OCI-LY1 (cell line): Measurements from ENCODE around the gene TAC4.

Source experiments
- H2AFZ ChIP-seq: fragments of 200-600 bp; sonication (generic), shearing (Covaris generic); 2 replicates; pipeline ENCODE4 v1.6.0; 2014; ENCODE audit warnings: antibody characterized with exemption, mild to moderate bottlenecking, low read length
- H3F3A ChIP-seq: fragments of 200-600 bp; sonication (generic), shearing (Covaris generic); 2 replicates; pipeline ENCODE4 v1.6.0; 2014; ENCODE audit warnings: mild to moderate bottlenecking, antibody characterized with exemption, low read length, moderate library complexity; ENCODE audit not compliant: insufficient read depth
- H3K27ac ChIP-seq: fragments of 200-600 bp; sonication (generic); 2 replicates; pipeline ENCODE4 v1.5.1; 2014; ENCODE audit warnings: low read length, mixed run types, mild to moderate bottlenecking, low read depth; ENCODE audit not compliant: poor library complexity, severe bottlenecking
- H3K27me3 ChIP-seq: fragments of 200-600 bp; sonication (generic); 2 replicates; pipeline ENCODE4 v1.6.0; 2014; ENCODE audit warnings: antibody characterized with exemption, mild to moderate bottlenecking, low read length, moderate library complexity; ENCODE audit not compliant: insufficient read depth
- H3K36me3 ChIP-seq: fragments of 200-600 bp; sonication (generic); 2 replicates; pipeline ENCODE4 v1.6.1; 2014; ENCODE audit warnings: mild to moderate bottlenecking, antibody characterized with exemption, low read length, moderate library complexity, mixed read lengths; ENCODE audit not compliant: insufficient read depth
- H3K4me1 ChIP-seq: fragments of 200-600 bp; sonication (generic); 2 replicates; pipeline ENCODE4 v1.5.1; 2014; ENCODE audit warnings: mild to moderate bottlenecking, low read length, moderate library complexity; ENCODE audit not compliant: insufficient read depth, severe bottlenecking
- H3K4me2 ChIP-seq: fragments of 200-600 bp; sonication (generic), shearing (Covaris generic); 2 replicates; pipeline ENCODE4 v1.6.1; 2014; ENCODE audit warnings: low read length
- H3K4me3 ChIP-seq: fragments of 200-600 bp; sonication (generic); 2 replicates; pipeline ENCODE4 v1.5.1; 2014; ENCODE audit warnings: low read length, low read depth, mild to moderate bottlenecking, mixed read lengths; ENCODE audit not compliant: poor library complexity, severe bottlenecking
- H3K79me2 ChIP-seq: fragments of 200-600 bp; shearing (Covaris generic); 2 replicates; pipeline ENCODE4 v1.6.1; 2016; ENCODE audit warnings: mixed run types, low read length, mixed read lengths; ENCODE audit not compliant: insufficient read depth
- H3K9ac ChIP-seq: fragments of 200-600 bp; sonication (generic), shearing (Covaris generic); 2 replicates; pipeline ENCODE4 v1.6.1; 2014; ENCODE audit warnings: mild to moderate bottlenecking, low read length, mixed read lengths
- H3K9me2 ChIP-seq: fragments of 200-600 bp; sonication (generic), shearing (Covaris generic); 2 replicates; pipeline ENCODE4 v1.6.1; 2014; ENCODE audit warnings: low read depth, mild to moderate bottlenecking, low read length, mixed read lengths
- H3K9me3 ChIP-seq: fragments of 200-600 bp; shearing (Covaris generic); 2 replicates; pipeline ENCODE4 v1.6.1; 2014; ENCODE audit warnings: low read length, mixed read lengths
- H4K20me1 ChIP-seq: fragments of 200-600 bp; sonication (generic), shearing (Covaris generic); 2 replicates; pipeline ENCODE4 v1.6.0; 2016; ENCODE audit warnings: mild to moderate bottlenecking, low read length; ENCODE audit not compliant: insufficient read depth
- EZH2 ChIP-seq: fragments of 200-600 bp; sonication (generic), shearing (Covaris generic); IDR thresholded peaks from 2 replicates; pipeline ENCODE4 v1.8.0; 2017; ENCODE audit warnings: borderline replicate concordance, mixed run types, mild to moderate bottlenecking, antibody characterized with exemption, low read length, moderate library complexity, mixed read lengths
- TF ChIP-seq, protein P1 (sequence below): fragments of 200-600 bp; sonication (generic), shearing (Covaris generic); IDR thresholded peaks from 2 replicates; pipeline ENCODE4 v1.5.1; 2017; ENCODE audit warnings: mild to moderate bottlenecking, antibody characterized with exemption, low read length, moderate library complexity, mixed read lengths

The TAC4 gene

DNA sequence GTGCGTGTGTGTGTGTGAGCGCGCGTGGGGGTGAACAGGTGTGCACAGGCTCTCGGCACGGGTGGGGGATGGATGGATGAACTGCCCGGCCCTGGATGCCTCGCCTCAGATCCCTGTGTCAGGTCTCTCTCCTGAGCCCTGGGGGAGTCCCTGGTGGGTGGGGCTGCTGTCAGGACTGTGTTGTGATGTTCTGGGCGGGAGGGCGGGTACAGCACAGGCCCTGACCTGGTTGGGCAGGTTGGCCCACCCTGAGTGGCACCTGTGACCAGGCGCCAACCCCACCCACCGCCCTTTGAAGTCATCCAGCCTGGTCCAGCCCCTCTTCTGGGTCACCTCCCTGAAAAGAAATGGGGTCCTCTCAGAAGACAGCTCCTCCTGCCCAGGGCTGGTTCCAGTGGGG lies 41.6 kb upstream of the TAC4 start:
- no peaks in the 10 kb centered on the region for H4K20me1 ChIP-seq
- no peak overlapping the region for H3K4me3 ChIP-seq
- H3K4me1 ChIP-seq = no peaks in the 10 kb centered on the region
- no peak overlapping the region for H3K4me2 ChIP-seq
- H3K79me2 ChIP-seq = no peaks in the 10 kb centered on the region
- H3K36me3 ChIP-seq = no peaks in the 10 kb centered on the region
- no peaks in the 10 kb centered on the region for H3K9me3 ChIP-seq
- H3K9ac ChIP-seq = no peak overlapping the region
- H3K9me2 ChIP-seq = no peaks in the 10 kb centered on the region
- H2AFZ ChIP-seq = no peak overlapping the region
- no peak overlapping the region for H3K27ac ChIP-seq
- peaks cover 15% of the 10 kb centered on the region; the same call in 1 of the 2 replicates for H3K27me3 ChIP-seq
- TF ChIP-seq EZH2 = no peak
- TF ChIP-seq, protein P1, sequence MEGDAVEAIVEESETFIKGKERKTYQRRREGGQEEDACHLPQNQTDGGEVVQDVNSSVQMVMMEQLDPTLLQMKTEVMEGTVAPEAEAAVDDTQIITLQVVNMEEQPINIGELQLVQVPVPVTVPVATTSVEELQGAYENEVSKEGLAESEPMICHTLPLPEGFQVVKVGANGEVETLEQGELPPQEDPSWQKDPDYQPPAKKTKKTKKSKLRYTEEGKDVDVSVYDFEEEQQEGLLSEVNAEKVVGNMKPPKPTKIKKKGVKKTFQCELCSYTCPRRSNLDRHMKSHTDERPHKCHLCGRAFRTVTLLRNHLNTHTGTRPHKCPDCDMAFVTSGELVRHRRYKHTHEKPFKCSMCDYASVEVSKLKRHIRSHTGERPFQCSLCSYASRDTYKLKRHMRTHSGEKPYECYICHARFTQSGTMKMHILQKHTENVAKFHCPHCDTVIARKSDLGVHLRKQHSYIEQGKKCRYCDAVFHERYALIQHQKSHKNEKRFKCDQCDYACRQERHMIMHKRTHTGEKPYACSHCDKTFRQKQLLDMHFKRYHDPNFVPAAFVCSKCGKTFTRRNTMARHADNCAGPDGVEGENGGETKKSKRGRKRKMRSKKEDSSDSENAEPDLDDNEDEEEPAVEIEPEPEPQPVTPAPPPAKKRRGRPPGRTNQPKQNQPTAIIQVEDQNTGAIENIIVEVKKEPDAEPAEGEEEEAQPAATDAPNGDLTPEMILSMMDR = no peak
- no peaks in the 10 kb centered on the region for H3F3A ChIP-seq

DNA sequence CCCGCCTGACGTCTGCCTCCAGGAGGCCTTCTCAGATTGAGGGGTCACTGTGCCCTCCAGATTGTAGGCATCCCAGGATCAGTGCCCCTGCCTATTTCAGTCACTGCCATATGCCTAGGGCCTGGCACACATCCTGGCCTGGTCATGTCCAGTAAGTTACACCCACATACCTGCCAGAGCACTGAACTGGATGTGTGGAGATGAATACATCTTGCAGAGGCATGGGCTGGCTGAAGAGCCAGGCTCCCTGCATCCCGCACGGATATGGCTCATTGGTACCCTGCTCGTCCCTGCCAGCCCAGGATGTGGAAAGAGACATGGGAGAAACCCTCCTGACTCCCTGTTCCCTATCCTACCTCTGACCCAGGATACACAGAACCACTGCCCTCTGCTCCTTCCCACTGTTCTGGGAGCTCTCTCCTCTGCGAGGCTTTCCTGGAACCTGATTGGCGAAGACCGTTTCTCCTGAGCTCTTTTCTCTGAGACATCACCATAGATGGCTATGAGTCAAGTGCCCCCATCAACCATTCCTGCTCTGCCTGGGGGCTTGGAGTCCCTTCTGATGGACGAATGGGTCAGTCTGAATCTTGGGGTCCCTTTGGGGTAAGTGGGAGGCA lies 40.0 kb upstream of the TAC4 start:
- Histone ChIP-seq H3K4me3 (no peak overlapping the region), H3K36me3 (no peaks in the 10 kb centered on the region), H3K4me1 (no peaks in the 10 kb centered on the region), H3K9me3 (no peaks in the 10 kb centered on the region), H3K9me2 (no peaks in the 10 kb centered on the region), H3K27ac (no peak overlapping the region), H2AFZ (no peak overlapping the region), H3K9ac (no peak overlapping the region), H3K79me2 (no peaks in the 10 kb centered on the region), H3F3A (no peaks in the 10 kb centered on the region), H4K20me1 (no peaks in the 10 kb centered on the region), H3K4me2 (no peak overlapping the region), H3K27me3 (peaks cover 16% of the 10 kb centered on the region; the same call in 1 of the 2 replicates)
- no peak for TF ChIP-seq EZH2
- TF ChIP-seq, protein P1 = no peak

DNA sequence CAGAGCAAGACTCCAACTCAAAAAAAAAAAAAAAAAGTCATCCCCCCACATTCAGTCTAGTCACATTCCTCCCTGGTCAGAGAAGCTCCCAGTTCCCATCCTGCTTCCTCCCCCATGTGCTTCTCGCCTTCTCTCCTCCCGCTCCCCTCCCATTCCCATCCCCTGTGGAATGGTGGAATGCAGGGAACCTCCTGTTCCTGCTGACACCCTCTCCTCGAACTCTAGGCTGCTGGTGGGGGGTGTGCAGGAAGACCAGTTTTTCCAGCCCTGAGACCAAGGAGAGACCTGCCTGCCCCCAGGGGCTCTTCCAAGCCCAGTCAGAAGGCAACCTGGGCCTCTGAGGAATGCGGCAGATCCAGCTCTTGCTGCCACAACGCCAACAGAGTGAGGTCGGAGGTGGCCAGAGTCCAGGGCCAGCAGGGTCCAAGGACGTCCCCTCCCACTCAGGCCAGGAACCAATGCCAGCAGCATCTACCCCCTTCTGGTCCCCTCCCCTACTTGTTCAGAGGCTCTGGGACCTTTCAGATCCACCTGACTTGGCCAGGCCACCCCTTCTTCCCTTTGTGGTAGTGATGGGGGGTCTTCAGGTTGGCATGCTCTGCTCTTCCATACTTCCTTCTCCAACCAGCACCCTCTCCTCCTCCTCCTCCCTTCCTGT lies 39.3 kb upstream of the TAC4 start:
- no peak for TF ChIP-seq EZH2
- TF ChIP-seq, protein P1 = no peak
- H4K20me1 ChIP-seq = no peaks in the 10 kb centered on the region
- H3K4me2 ChIP-seq = no peak overlapping the region
- no peaks in the 10 kb centered on the region for H3F3A ChIP-seq
- no peaks in the 10 kb centered on the region for H3K4me1 ChIP-seq
- H3K9me3 ChIP-seq = no peaks in the 10 kb centered on the region
- no peak overlapping the region for H3K27ac ChIP-seq
- no peaks in the 10 kb centered on the region for H3K9me2 ChIP-seq
- no peak overlapping the region for H2AFZ ChIP-seq
- no peaks in the 10 kb centered on the region for H3K36me3 ChIP-seq
- no peaks in the 10 kb centered on the region for H3K79me2 ChIP-seq
- no peak overlapping the region for H3K9ac ChIP-seq
- peaks cover 20% of the 10 kb centered on the region; the same call in 1 of the 2 replicates for H3K27me3 ChIP-seq
- H3K4me3 ChIP-seq = no peak overlapping the region
